SU-DHL-6 (cell line): ENCODE measurements around the gene GP5.

Experiments
- CTCF ChIP-seq: fragments of 200-600 bp; sonication (generic); IDR thresholded peaks from one replicate; pipeline ENCODE4 v1.5.1; 2017; ENCODE audit warnings: antibody characterized with exemption, mild to moderate bottlenecking, low read length, moderate library complexity; ENCODE audit not compliant: insufficient read depth, poor library complexity, severe bottlenecking
- EZH2phosphoT487 ChIP-seq: fragments of 200-600 bp; sonication (generic), shearing (Covaris generic); conservative IDR thresholded peaks from 2 replicates; pipeline ENCODE4 v1.6.1; 2018; ENCODE audit warnings: mild to moderate bottlenecking, antibody characterized with exemption, low read length, moderate library complexity, mixed read lengths

- no peak for TF ChIP-seq CTCF
- no peak for TF ChIP-seq EZH2phosphoT487
Measured at GRCh38 chr3:194379231-194379630, 19.8 kb downstream of the GP5 start.
